K562 (cell line): ENCODE measurements around the gene EPX. TPM values are rescaled to one million over a fixed set of nuclear protein-coding genes. Genes with fewer than 3 reads are reported as not detected.

Source experiments
- CAMTA2 ChIP-seq: fragments of 250-450 bp; sonication (Bioruptor Pico); conservative IDR thresholded peaks from 2 replicates; pipeline ENCODE4 v1.5.1; 2022
- CREB1 ChIP-seq, 2 experiments: sonication (generic) in 1 of 2; formaldehyde crosslinking in 1 of 2; IDR thresholded peaks; 2 replicates each; pipeline versions ENCODE4 v1.6.1 to v1.8.0; 2012 to 2022; ENCODE audit warnings: inconsistent platforms in 1 of 2, mild to moderate bottlenecking in 1 of 2, missing genetic modification reagents in 1 of 2, moderate library complexity in 1 of 2
- HLTF ChIP-seq: fragments of 450-650 bp; IDR thresholded peaks from 2 replicates; pipeline ENCODE4 v1.6.1; 2016
- LARP7 ChIP-seq: fragments of 450-650 bp; IDR thresholded peaks from 2 replicates; pipeline ENCODE4 v1.6.1; 2016
- MAFF ChIP-seq: IDR thresholded peaks from 2 replicates; pipeline ENCODE4 v1.6.1; 2012; ENCODE audit warnings: low read length, improper control_type of control experiment
- PHB ChIP-seq: fragments of 250-450 bp; sonication (Bioruptor Pico); IDR thresholded peaks from 2 replicates; pipeline ENCODE4 v1.5.0; 2021
- PRDM10 ChIP-seq: fragments of 450-650 bp; IDR thresholded peaks from 2 replicates; pipeline ENCODE4 v1.6.1; 2018; ENCODE audit not compliant: partially characterized antibody
- PRMT5 ChIP-seq: sonication (generic); formaldehyde crosslinking; IDR thresholded peaks from 2 replicates; pipeline ENCODE4 v1.5.0; 2020; ENCODE audit warnings: missing genetic modification reagents
- SMAD4 ChIP-seq: fragments of 250-450 bp; sonication (Bioruptor Pico); conservative IDR thresholded peaks from 2 replicates; pipeline ENCODE4 v1.8.0; 2021; ENCODE audit warnings: inconsistent platforms, mild to moderate bottlenecking, moderate library complexity
- ZNF586 ChIP-seq: fragments of 450-650 bp; formaldehyde crosslinking; conservative IDR thresholded peaks from 2 replicates; pipeline ENCODE4 v1.4.0; 2020; ENCODE audit warnings: mild to moderate bottlenecking, moderate library complexity
- polyA plus RNA-seq, 8 experiments: library from polyadenylated mRNA; depleted of rRNA in 4 of 8; stranded (reverse) in 5 of 8; unstranded in 3 of 8; fragments of >200 nt; fragmentation: Nextera tagmentation in 2 of 8; fragmentation: Illumina TruSeq in 1 of 8; extraction: Ambion mirVana in 2 of 8; extraction: Trizol in 1 of 8; gene quantifications; 2 replicates each; pipeline versions ENCODE4 v1.2.1 to v1.2.3, GENCODE V29; 2011 to 2014; ENCODE audit warnings: inconsistent platforms in 1 of 8, missing spikeins in 1 of 8
- total RNA-seq, 7 experiments: library from RNA; depleted of rRNA in 6 of 7; stranded (reverse); fragments of >200 nt in 6 of 7; fragmentation: Illumina TruSeq in 2 of 7; extraction: Trizol in 2 of 7; gene quantifications; 2 replicates each; pipeline versions ENCODE4 v1.2.1 to v1.2.3, GENCODE V29; 2011 to 2021; ENCODE audit warnings: low replicate concordance in 1 of 7

The EPX gene
- total and polyA plus RNA-seq, 9 of the 15 experiments (the other 6 are each of a cell fraction or from before 2014, with no cell fraction given) = 0.07 to 0.33 (median 0.19) TPM; not detected in 3

DNA sequence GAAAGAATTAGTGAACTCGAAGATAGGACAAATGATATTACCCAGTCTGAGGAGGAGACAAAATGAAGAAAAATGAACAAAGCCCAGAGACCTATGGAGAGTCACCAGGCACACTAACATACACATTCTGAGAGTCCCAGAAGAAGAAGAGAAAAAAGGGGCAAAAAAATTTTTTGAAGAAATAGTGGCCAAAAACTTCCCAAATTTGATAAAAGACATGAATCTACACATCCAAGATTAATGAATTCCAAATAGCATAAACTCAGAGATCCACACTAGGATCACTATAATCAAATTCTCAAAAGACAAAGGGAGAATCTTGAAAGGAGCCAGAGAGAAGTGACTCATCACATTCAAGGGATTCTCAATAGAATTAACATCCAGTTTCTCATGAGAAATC, 47.7 kb upstream of the EPX start (continued):
- TF ChIP-seq PRDM10 (no peak), MAFF (no peak), PHB (CRISPR knock-in tag) (no peak), ZNF586 (no peak), PRMT5 (CRISPR knock-in tag) (no peak), CREB1 (IDR thresholded peaks at IDR 0.05) (no peak), CREB1 (CRISPR knock-in tag; IDR thresholded peaks at IDR 0.05) (no peak), HLTF (no peak), CAMTA2 (CRISPR knock-in tag) (no peak), SMAD4 (CRISPR knock-in tag) (no peak), LARP7 (no peak)
